Dendritic cell treated with granulocyte-macrophage colony-stimulating factor and Interleukin-4, amounts not matched to agents 40 ng/mL and 50 ng/mL, for 4 days (primary cell): ENCODE data around the gene RPS6KA3.
"Not testable (repeated sequence)": the region's sequence is repeated elsewhere in the genome, so short reads cannot be mapped to it uniquely, and the experiment has no call there.

Experiments
- H3K27ac Mint-ChIP-seq: one replicate; pipeline ENCODE4 v1.8.0; 2022; ENCODE audit warnings: mild to moderate bottlenecking, mixed read lengths
- H3K27me3 Mint-ChIP-seq: one replicate; pipeline ENCODE4 v1.8.0; 2022; ENCODE audit warnings: mild to moderate bottlenecking, mixed read lengths
- H3K36me3 Mint-ChIP-seq: one replicate; pipeline ENCODE4 v1.8.0; 2022; ENCODE audit warnings: low read depth, mixed read lengths
- H3K4me1 Mint-ChIP-seq: one replicate; pipeline ENCODE4 v1.8.0; 2022; ENCODE audit warnings: low read depth, mixed read lengths
- H3K4me3 Mint-ChIP-seq: one replicate; pipeline ENCODE4 v1.8.0; 2022; ENCODE audit warnings: mild to moderate bottlenecking, moderate library complexity, mixed read lengths
- H3K9me3 Mint-ChIP-seq: one replicate; pipeline ENCODE4 v1.8.0; 2022; ENCODE audit warnings: mixed read lengths
- intact Hi-C: fragments of 100-400 bp; cut with micrococcal nuclease; formaldehyde crosslinking; loops from one replicate; pipeline ENCODE4 v1.15.0; 2022

Gene RPS6KA3

GRCh38 chrX:20252381-20253231 lies 14.1 kb downstream of the RPS6KA3 start:
- Mint-ChIP-seq H3K27ac (no peak overlapping the region), H3K4me1 (peaks cover 19% of the 10 kb centered on the region), H3K9me3 (no peaks in the 10 kb centered on the region), H3K36me3 (peaks cover 8% of the 10 kb centered on the region), H3K27me3 (no peaks in the 10 kb centered on the region), H3K4me3 (no peak overlapping the region)
- intact Hi-C loops: loop anchor here (1.0 kb wide), 1 partner anchor 190 kb away; no protein-coding TSS in a partner anchor

GRCh38 chrX:20251691-20252090 lies 15.0 kb downstream of the RPS6KA3 start:
- Mint-ChIP-seq H3K27ac (no peak overlapping the region), H3K36me3 (peaks cover 8% of the 10 kb centered on the region), H3K9me3 (no peaks in the 10 kb centered on the region), H3K4me1 (peaks cover 19% of the 10 kb centered on the region), H3K4me3 (no peak overlapping the region), H3K27me3 (no peaks in the 10 kb centered on the region)
- intact Hi-C loops: no loop called here

- peaks cover 17% of the 10 kb centered on the region for H3K4me1 Mint-ChIP-seq
- intact Hi-C loops, H3K27me3 Mint-ChIP-seq, H3K9me3 Mint-ChIP-seq, H3K36me3 Mint-ChIP-seq, H3K4me3 Mint-ChIP-seq, H3K27ac Mint-ChIP-seq: not testable (repeated sequence)
These were observed 16.6 kb downstream of the RPS6KA3 start for GRCh38 chrX:20250146-20250545.

GRCh38 chrX:20248592-20249192 lies 18.0 kb downstream of the RPS6KA3 start:
- H3K4me3 Mint-ChIP-seq: no peak overlapping the region
- intact Hi-C loops: no loop called here
- H3K27me3 Mint-ChIP-seq: no peaks in the 10 kb centered on the region
- H3K27ac Mint-ChIP-seq: no peak overlapping the region
- H3K4me1 Mint-ChIP-seq: peaks cover 13% of the 10 kb centered on the region
- H3K36me3 Mint-ChIP-seq: peaks cover 8% of the 10 kb centered on the region
- H3K9me3 Mint-ChIP-seq: no peaks in the 10 kb centered on the region

GRCh38 chrX:20244931-20245330 lies 21.8 kb downstream of the RPS6KA3 start:
- H3K9me3 Mint-ChIP-seq: no peaks in the 10 kb centered on the region
- no peaks in the 10 kb centered on the region for H3K4me1 Mint-ChIP-seq
- no peak overlapping the region for H3K4me3 Mint-ChIP-seq
- intact Hi-C loops: no loop called here
- H3K27me3 Mint-ChIP-seq: no peaks in the 10 kb centered on the region
- no peak overlapping the region for H3K27ac Mint-ChIP-seq
- H3K36me3 Mint-ChIP-seq: peaks cover 8% of the 10 kb centered on the region

- Mint-ChIP-seq H3K27ac (no peak overlapping the region), H3K36me3 (peaks cover 12% of the 10 kb centered on the region)
These were observed 26.5 kb downstream of the RPS6KA3 start for GRCh38 chrX:20240201-20240600.

GRCh38 chrX:20237864-20238263 lies 28.8 kb downstream of the RPS6KA3 start:
- intact Hi-C loops: no loop called here
- Mint-ChIP-seq H3K36me3 (peaks cover 32% of the 10 kb centered on the region), H3K4me1 (no peaks in the 10 kb centered on the region), H3K27me3 (no peaks in the 10 kb centered on the region), H3K27ac (no peak overlapping the region), H3K4me3 (no peak overlapping the region), H3K9me3 (no peaks in the 10 kb centered on the region)

More at GRCh38 chrX:20240201-20240600, 26.5 kb downstream of the RPS6KA3 start:
- Mint-ChIP-seq H3K9me3 (no peaks in the 10 kb centered on the region), H3K4me1 (no peaks in the 10 kb centered on the region), H3K27me3 (no peaks in the 10 kb centered on the region), H3K4me3 (no peak overlapping the region)
- intact Hi-C loops: no loop called here

- Mint-ChIP-seq H3K4me1 (no peaks in the 10 kb centered on the region), H3K9me3 (no peaks in the 10 kb centered on the region), H3K36me3 (peaks cover 39% of the 10 kb centered on the region), H3K4me3 (no peak overlapping the region), H3K27me3 (no peaks in the 10 kb centered on the region), H3K27ac (no peak overlapping the region)
- intact Hi-C loops: no loop called here
These were observed 31.0 kb downstream of the RPS6KA3 start for GRCh38 chrX:20235755-20236154.

- intact Hi-C loops: no loop called here
- H3K27me3 Mint-ChIP-seq: no peaks in the 10 kb centered on the region
- no peak overlapping the region for H3K27ac Mint-ChIP-seq
- H3K36me3 Mint-ChIP-seq: peaks cover 57% of the 10 kb centered on the region
- no peak overlapping the region for H3K4me3 Mint-ChIP-seq
- no peaks in the 10 kb centered on the region for H3K9me3 Mint-ChIP-seq
- peaks cover 6% of the 10 kb centered on the region for H3K4me1 Mint-ChIP-seq
These were observed 33.4 kb downstream of the RPS6KA3 start for GRCh38 chrX:20233336-20233735.

GRCh38 chrX:20231598-20231997 lies 35.1 kb downstream of the RPS6KA3 start:
- Mint-ChIP-seq H3K4me1 (peaks cover 10% of the 10 kb centered on the region), H3K9me3 (no peaks in the 10 kb centered on the region), H3K27me3 (no peaks in the 10 kb centered on the region), H3K4me3 (no peak overlapping the region), H3K36me3 (peaks cover 66% of the 10 kb centered on the region), H3K27ac (no peak overlapping the region)
- intact Hi-C loops: no loop called here

GRCh38 chrX:20230406-20230805 lies 36.3 kb downstream of the RPS6KA3 start:
- Mint-ChIP-seq H3K9me3 (no peaks in the 10 kb centered on the region), H3K27ac (no peak overlapping the region), H3K27me3 (no peaks in the 10 kb centered on the region), H3K4me1 (peaks cover 15% of the 10 kb centered on the region), H3K36me3 (peaks cover 64% of the 10 kb centered on the region), H3K4me3 (no peak overlapping the region)
- intact Hi-C loops: no loop called here

GRCh38 chrX:20229155-20229554 lies 37.6 kb downstream of the RPS6KA3 start:
- Mint-ChIP-seq H3K4me1 (peaks cover 23% of the 10 kb centered on the region), H3K27ac (no peak overlapping the region), H3K4me3 (no peak overlapping the region), H3K27me3 (no peaks in the 10 kb centered on the region), H3K36me3 (peaks cover 55% of the 10 kb centered on the region), H3K9me3 (no peaks in the 10 kb centered on the region)
- intact Hi-C loops: no loop called here

GRCh38 chrX:20228245-20228644 lies 38.5 kb downstream of the RPS6KA3 start:
- H3K36me3 Mint-ChIP-seq: peaks cover 46% of the 10 kb centered on the region
- no peaks in the 10 kb centered on the region for H3K9me3 Mint-ChIP-seq
- peaks cover 23% of the 10 kb centered on the region for H3K4me1 Mint-ChIP-seq
- H3K27me3 Mint-ChIP-seq: no peaks in the 10 kb centered on the region
- H3K27ac Mint-ChIP-seq: no peak overlapping the region
- H3K4me3 Mint-ChIP-seq: no peak overlapping the region
- intact Hi-C loops: no loop called here

GRCh38 chrX:20227116-20227515 lies 39.6 kb downstream of the RPS6KA3 start:
- no peak overlapping the region for H3K4me3 Mint-ChIP-seq
- no peaks in the 10 kb centered on the region for H3K27me3 Mint-ChIP-seq
- peaks cover 26% of the 10 kb centered on the region for H3K4me1 Mint-ChIP-seq
- H3K9me3 Mint-ChIP-seq: no peaks in the 10 kb centered on the region
- intact Hi-C loops: no loop called here
- H3K36me3 Mint-ChIP-seq: peaks cover 34% of the 10 kb centered on the region
- no peak overlapping the region for H3K27ac Mint-ChIP-seq
